Left lobe of liver (tissue), 2 donors: ENCODE results near the gene RPS15. TPM values are rescaled to one million over a fixed set of nuclear protein-coding genes. Genes with fewer than 3 reads are reported as not detected.

Experiments used
- ATAC-seq: fragments of 200-7000 bp; cut with Tn5 transposase; one replicate; pipeline ENCODE4 v1.9.1; 2020; ENCODE audit warnings: mild to moderate bottlenecking, moderate library complexity
- DNase-seq: peaks from one replicate; pipeline ENCODE4 v3.0.0-alpha.2; 2020; ENCODE audit warnings: low spot score
- total RNA-seq: library from RNA; stranded (reverse); gene quantifications from one replicate; pipeline ENCODE4 v1.2.1, GENCODE V29; 2021
- donor health status: DM: no; HTN: no; CAD: no; lungs with moderate emphysema.
- donor health status: DM: no; HTN: yes; CAD: no.

The RPS15 gene
- total RNA-seq, 1 donor from 2014 or later, result 410 TPM

DNA sequence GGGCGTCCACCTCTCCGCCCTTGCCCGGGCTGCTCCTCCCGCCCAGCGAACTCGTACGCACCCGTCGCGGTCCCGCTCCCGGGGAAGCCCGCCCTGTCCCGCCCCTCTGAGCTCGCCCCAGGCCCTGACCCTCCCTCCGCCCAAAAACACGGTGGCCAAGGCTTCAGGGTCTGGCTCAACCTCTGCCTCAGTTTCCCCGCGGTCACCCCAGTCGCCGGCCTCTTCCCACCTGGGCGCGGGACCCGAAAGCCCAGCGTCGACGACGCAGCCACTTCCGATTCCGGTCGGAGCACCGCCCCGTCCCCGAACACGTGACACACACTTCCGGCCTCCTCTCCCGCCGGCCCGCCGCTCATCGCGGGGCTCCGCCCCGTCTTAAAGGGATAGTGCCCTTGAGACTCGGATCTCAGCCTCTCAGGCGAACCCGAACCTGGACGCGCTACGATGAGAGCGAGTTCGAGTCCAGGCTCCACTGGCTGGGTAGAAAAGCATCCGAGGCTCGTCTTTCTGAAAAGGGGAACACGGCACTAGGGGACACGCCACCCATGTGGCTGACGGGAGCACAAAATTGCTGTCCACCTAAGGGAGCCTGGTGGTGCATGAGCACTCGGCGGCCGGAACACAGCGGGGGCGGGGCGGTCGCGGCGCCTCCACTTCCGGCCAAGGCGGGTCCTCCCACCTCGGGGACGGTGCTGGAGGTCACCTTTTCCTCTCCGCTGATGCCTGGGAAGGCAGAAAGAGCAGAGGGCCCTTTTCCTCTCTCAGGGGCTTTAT is 40.9 kb downstream of the RPS15 start, which contains the start of gene C19orf25:
TSS of gene C19orf25 (minus strand) at position 282 of the 774 bp plus-strand sequence. CDS start 312 bp downstream, outside the sequence.
- ATAC-seq (peak; percentile 97), DNase-seq (peak; percentile 95)

- DNase-seq, result no peak
- no peak for ATAC-seq
Observed at GRCh38 chr19:1481224-1481892, 43.2 kb downstream of the RPS15 start.

GRCh38 chr19:1481893-1482360 is 43.7 kb downstream of the RPS15 start:
- DNase-seq, result no peak
- no peak for ATAC-seq

GRCh38 chr19:1482361-1483130 is 44.4 kb downstream of the RPS15 start:
- DNase-seq (no peak), ATAC-seq (no peak)

DNA sequence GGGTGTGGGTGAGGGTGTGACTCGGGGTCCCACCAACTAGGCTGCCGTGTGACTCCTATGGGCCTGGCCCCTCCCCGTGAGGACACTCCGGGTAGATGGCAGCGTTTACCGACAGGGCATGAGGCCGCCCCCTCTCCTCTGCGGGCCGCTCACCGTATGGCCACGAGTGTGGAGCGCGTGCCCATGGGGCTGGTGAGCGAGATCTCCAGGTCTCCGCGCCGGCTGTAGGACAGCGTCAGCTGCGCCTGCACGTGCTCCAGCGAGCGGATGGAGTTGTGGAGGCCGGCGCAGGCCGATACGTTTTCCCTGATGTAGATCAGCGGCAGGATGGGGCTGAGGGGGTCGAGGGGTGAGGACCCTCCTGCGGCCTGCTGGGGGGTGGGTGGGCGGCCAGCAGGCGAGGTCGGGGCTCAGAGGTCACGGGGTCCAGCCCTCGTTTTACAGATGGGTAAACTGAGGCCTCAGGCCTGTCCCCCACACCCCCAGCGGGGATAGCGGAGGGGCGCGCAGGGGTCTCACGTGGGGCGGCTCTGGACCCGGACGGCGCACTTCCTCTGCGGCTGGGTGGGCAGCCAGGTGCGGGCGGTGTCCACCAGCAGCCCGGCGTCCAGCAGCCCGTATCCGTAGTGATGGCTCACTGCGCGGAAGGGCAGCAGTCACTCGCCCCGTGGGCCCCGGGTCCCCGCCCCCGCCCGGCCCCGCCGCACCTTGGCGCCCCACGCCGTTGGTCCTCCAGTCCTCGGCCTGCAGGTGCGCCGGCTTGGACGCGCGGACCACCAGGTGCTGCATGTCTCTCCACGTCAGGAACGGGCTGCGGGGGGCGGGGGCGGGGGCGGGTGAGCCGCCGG is 45.2 kb downstream of the RPS15 start:
- ATAC-seq (no peak), DNase-seq (no peak)

- DNase-seq (no peak), ATAC-seq (no peak)
Observed at GRCh38 chr19:1483979-1484428, 45.8 kb downstream of the RPS15 start.

DNA sequence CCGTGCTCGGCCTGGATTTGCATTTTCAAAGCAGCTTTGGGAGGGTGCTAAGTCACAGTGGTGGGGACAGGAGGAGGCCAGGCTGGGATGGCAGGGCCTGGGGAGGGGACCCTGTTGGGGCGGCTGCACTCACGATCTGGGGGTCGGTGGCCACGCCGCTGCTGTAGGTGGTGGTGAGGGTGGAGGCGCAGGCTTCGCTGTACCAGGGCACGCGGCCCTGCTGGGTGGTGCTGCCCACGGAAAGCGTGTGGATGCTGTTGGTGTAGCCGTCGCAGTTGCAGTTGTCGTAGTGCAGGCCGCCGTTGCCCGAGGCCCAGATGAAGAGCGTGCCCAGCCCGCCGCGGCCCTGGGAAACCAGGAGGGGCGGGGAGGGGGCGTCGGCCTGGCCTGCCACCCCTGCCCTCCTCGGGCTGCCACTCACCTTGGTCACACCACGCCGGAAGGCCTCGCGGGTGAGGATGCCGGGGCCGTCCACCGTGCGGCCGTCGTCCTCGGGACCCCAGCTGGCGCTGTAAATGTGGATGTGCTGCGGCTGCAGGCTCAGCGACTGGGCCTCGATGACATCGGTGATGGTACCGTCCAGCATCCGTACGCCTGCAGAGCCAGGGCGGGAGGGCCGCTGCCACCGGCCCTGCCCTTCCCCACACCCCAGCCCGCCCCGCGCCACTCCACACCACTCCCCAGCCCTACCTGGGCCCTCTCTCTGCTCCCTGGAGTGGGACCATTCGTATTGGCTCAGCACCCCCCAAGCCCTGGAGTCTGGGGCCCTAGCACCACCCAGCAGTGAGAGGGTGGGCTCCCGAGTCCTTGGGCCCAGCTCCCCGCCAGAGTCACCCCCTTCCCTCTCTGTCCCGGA is 48.8 kb downstream of the RPS15 start:
- no peak for DNase-seq

GRCh38 chr19:1487576-1488281 is 49.5 kb downstream of the RPS15 start:
- DNase-seq, result no peak
- ATAC-seq, result no peak

More for the DNA sequence above, 48.8 kb downstream of the RPS15 start:
- no peak for ATAC-seq

DNA sequence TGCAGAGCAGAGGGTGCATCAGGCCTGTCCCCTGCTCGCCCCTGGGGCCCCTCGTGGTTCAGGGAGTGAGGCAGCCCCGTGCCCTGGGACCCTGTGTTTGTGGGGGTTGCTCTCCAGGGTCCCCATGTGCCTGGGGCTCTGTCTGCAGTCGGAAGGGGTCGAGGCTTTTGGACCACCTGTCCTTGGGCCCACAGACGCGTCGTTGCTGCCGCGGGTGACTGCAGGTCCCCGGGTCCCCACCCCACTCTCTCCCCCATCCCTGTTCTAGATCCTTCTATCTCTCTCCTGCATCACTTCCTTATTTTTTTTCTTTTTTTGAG is 50.0 kb downstream of the RPS15 start:
- DNase-seq (no peak), ATAC-seq (no peak)

- DNase-seq (no peak), ATAC-seq (no peak)
Observed at GRCh38 chr19:1489463-1490310, 51.5 kb downstream of the RPS15 start.

Other genes with a start within 250 kb of the RPS15 start
- 33.1 TPM for gene STK11, start 232.6 kb upstream of the RPS15 start, total RNA-seq
- gene CBARP, start 200.4 kb upstream of the RPS15 start, total RNA-seq, result 0.38 TPM
- 282 TPM for gene ATP5F1D, start 196.6 kb upstream of the RPS15 start, total RNA-seq
- gene MIDN, start 189.8 kb upstream of the RPS15 start, total RNA-seq, result 51.7 TPM
- 125 TPM for gene CIRBP, start 169.1 kb upstream of the RPS15 start, total RNA-seq
- 48.0 TPM for gene FAM174C, start 162.9 kb upstream of the RPS15 start, total RNA-seq
- gene EFNA2, start 152.5 kb upstream of the RPS15 start, total RNA-seq, result 8.6 TPM
- gene NDUFS7, start 54.5 kb upstream of the RPS15 start, total RNA-seq, result 105 TPM
- gene GAMT, start 36.9 kb upstream of the RPS15 start, total RNA-seq, result 214 TPM
- gene DAZAP1, start 30.8 kb upstream of the RPS15 start, total RNA-seq, result 48.1 TPM
- gene APC2, start 11.7 kb downstream of the RPS15 start, total RNA-seq, result 0.13 TPM
- 19.2 TPM for gene C19orf25, start 40.8 kb downstream of the RPS15 start, total RNA-seq
- gene PCSK4, start 52.0 kb downstream of the RPS15 start, total RNA-seq, result 4.8 TPM
- 118 TPM for gene REEP6, start 52.8 kb downstream of the RPS15 start, total RNA-seq
- 1.6 TPM for gene ADAMTSL5, start 74.6 kb downstream of the RPS15 start, total RNA-seq
- gene PLK5, start 85.7 kb downstream of the RPS15 start, total RNA-seq, result not detected
- 11.4 TPM for gene MEX3D, start 129.9 kb downstream of the RPS15 start, total RNA-seq
- gene MBD3, start 154.5 kb downstream of the RPS15 start, total RNA-seq, result 40.3 TPM
- 220 TPM for gene UQCR11, start 167.1 kb downstream of the RPS15 start, total RNA-seq
- gene TCF3, start 214.2 kb downstream of the RPS15 start, total RNA-seq, result 14.2 TPM